Psoas muscle (tissue), 8 donors: ENCODE data around the gene HOXC6. TPM values are rescaled to one million over a fixed set of nuclear protein-coding genes. Genes with fewer than 3 reads are reported as not detected.

ENCODE experiments used
- ATAC-seq, 4 donors: fragments of 200-7000 bp; cut with Tn5 transposase; one replicate each; pipeline ENCODE4 v1.9.1; 2020; ENCODE audit warnings: moderate library complexity in 3 of 4, mild to moderate bottlenecking in 2 of 4
- DNase-seq, 2 donors: peaks; one replicate each; pipeline ENCODE4 v3.0.0-alpha.2; 2020
- H3K27ac ChIP-seq: fragments of 200-600 bp; one replicate; pipeline ENCODE4 v1.8.0; 2022
- H3K27me3 ChIP-seq, 3 donors: fragments of 200-600 bp in 1 of 3; one replicate each; pipeline versions ENCODE4 v1.6.1 to v1.8.0; 2013 to 2022; ENCODE audit warnings: low read length in 2 of 3, mild to moderate bottlenecking in 2 of 3, moderate library complexity in 1 of 3; ENCODE audit not compliant: insufficient read depth in 3 of 3
- H3K36me3 ChIP-seq, 2 donors: fragments of 200-600 bp in 1 of 2; one replicate each; pipeline versions ENCODE4 v1.6.1 to v1.8.0; 2013 to 2022; ENCODE audit warnings: low read depth in 1 of 2, mild to moderate bottlenecking in 1 of 2, moderate library complexity in 1 of 2; ENCODE audit not compliant: insufficient read depth in 1 of 2
- H3K4me1 ChIP-seq: fragments of 200-600 bp; one replicate; pipeline ENCODE4 v1.8.0; 2022
- H3K4me3 ChIP-seq: fragments of 200-600 bp; one replicate; pipeline ENCODE4 v1.8.0; 2022; ENCODE audit warnings: mild to moderate bottlenecking
- H3K9me3 ChIP-seq: fragments of 200-600 bp; one replicate; pipeline ENCODE4 v1.8.0; 2022
- CTCF ChIP-seq: fragments of 200-600 bp; IDR thresholded peaks from one replicate; pipeline ENCODE4 v1.8.0; 2022; ENCODE audit warnings: antibody characterized with exemption
- WGBS, 3 donors: extraction: QIAGEN DNeasy Blood & Tissue Kit; methylation state at CpG; one replicate each; pipeline versions ENCODE4 v1.1.6 to v1.1.7; 2013; 5-methylcytosine and 5-hydroxymethylcytosine counted together
- intact Hi-C, 2 donors: fragments of 100-400 bp; cut with DNase I; formaldehyde crosslinking; loops; one replicate each; pipeline versions ENCODE4 v1.11.0 to v1.14.2; 2022
- polyA plus RNA-seq, 3 donors: library from polyadenylated mRNA; stranded (reverse); fragments of 200-250 nt; gene quantifications; one replicate each; pipeline ENCODE4 v1.2.3, GENCODE V29; 2013
- total RNA-seq, 4 donors: library from RNA; stranded (reverse); fragmentation: NEBNext Ultra II Directional in 2 of 4; extraction: Animal tissue kit (Norgen Biotek cat#: 25700) in 2 of 4; gene quantifications; one replicate each; pipeline versions ENCODE4 v1.2.1 to v1.2.4, GENCODE V29; 2021 to 2023
- donor health status: healthy with polysubstance abuse.
- donor health status: DM: no; HTN: no; CAD: no; lungs with moderate emphysema.
- donor health status: Bipolar disorder and iron deficiency.
- donor health status: healthy.
- donor health status: DM: yes; HTN: yes; CAD: no.
- donor health status: DM: no; HTN: no; CAD: no.
- donor health status: DM: no; HTN: no; CAD: no.
- donor health status: DM: yes; HTN: yes; CAD: no.

HOXC6 gene
- total and polyA plus RNA-seq, 7 donors, result 2.2 to 23.6 (median 7.6) TPM

GRCh38 chr12:53983950-53984572, 44.2 kb upstream of the HOXC6 start:
- WGBS, 3 donors, result 4 to 7% (median 5%) methylated on average over 29 to 30 of the region's 30 CpGs
- Histone ChIP-seq H3K9me3 (no peaks in the 10 kb centered on the region), H3K36me3 (no peaks in the 10 kb centered on the region), H3K27me3 (peaks cover 0 to 3% (median 2%) of the 10 kb centered on the region in 3 donors), H3K4me1 (peaks cover 14% of the 10 kb centered on the region), H3K4me3 (peak overlapping the region; percentile 79), H3K27ac (peak overlapping the region; percentile 95)
- peak in 1 of 2 donors; percentile 69 for DNase-seq
- no peak for TF ChIP-seq CTCF
- intact Hi-C loops, result loop anchor here (1.0 to 10.0 kb wide), 4 partner anchors 13 to 391 kb away; no protein-coding TSS in a partner anchor
- ATAC-seq, result peak in 1 of 4 donors; percentile 20

- Histone ChIP-seq H3K27ac (peak within 1 kb of the TSS; percentile 95), H3K27me3 (peaks cover 0 to 3% (median 0%) of the 10 kb centered on the region in 3 donors), H3K4me1 (peaks cover 19% of the 10 kb centered on the region), H3K36me3 (no peaks in the 10 kb centered on the region), H3K9me3 (no peaks in the 10 kb centered on the region), H3K4me3 (peak within 1 kb of the TSS; percentile 79)
- 1% methylated on average over 51 to 55 of the region's 55 CpGs for WGBS, 3 donors
- intact Hi-C loops, result loop anchor here (2.0 to 10.0 kb wide), 3 partner anchors 230 to 390 kb away; no protein-coding TSS in a partner anchor
- DNase-seq, result peak; percentile 94 to 98
- ATAC-seq, result peak; percentile 71 to 94 (median 82)
- TF ChIP-seq CTCF, result peak; percentile 71
Measured at GRCh38 chr12:53984901-53985691, 43.1 kb upstream of the HOXC6 start, which contains the start of gene HOXC10. TSS of gene HOXC10 (plus strand) at chr12:53985146. CDS start at chr12:53985260, 114 bp downstream.

- no peak for ATAC-seq
- WGBS, 3 donors, result 1% methylated on average over 20 to 21 of the region's 21 CpGs
- Histone ChIP-seq H3K27ac (peak overlapping the region; percentile 95), H3K36me3 (no peaks in the 10 kb centered on the region), H3K27me3 (peaks cover 0 to 3% (median 0%) of the 10 kb centered on the region in 3 donors), H3K9me3 (no peaks in the 10 kb centered on the region), H3K4me1 (peaks cover 25% of the 10 kb centered on the region), H3K4me3 (peak overlapping the region; percentile 79)
- DNase-seq, result no peak
- intact Hi-C loops, result loop anchor here (2.0 to 10.0 kb wide), 3 partner anchors 229 to 389 kb away; no protein-coding TSS in a partner anchor
- no peak for TF ChIP-seq CTCF
Measured at GRCh38 chr12:53985692-53985993, 42.6 kb upstream of the HOXC6 start.

- H3K4me3 ChIP-seq, result peak overlapping the region; percentile 79
- ATAC-seq, result peak; percentile 45 to 65 (median 47)
Measured at GRCh38 chr12:53985994-53986685, 42.1 kb upstream of the HOXC6 start.

More at GRCh38 chr12:53985994-53986685, 42.1 kb upstream of the HOXC6 start:
- Histone ChIP-seq H3K27me3 (peaks cover 0 to 5% (median 0%) of the 10 kb centered on the region in 3 donors), H3K9me3 (no peaks in the 10 kb centered on the region), H3K27ac (peak overlapping the region; percentile 95), H3K4me1 (peaks cover 28% of the 10 kb centered on the region), H3K36me3 (no peaks in the 10 kb centered on the region)
- WGBS, 3 donors, result 1 to 3% (median 1%) methylated on average over 29 to 50 of the region's 50 CpGs
- TF ChIP-seq CTCF, result no peak
- intact Hi-C loops, result loop anchor here (2.0 to 10.0 kb wide), 4 partner anchors 219 to 389 kb away; no protein-coding TSS in a partner anchor
- peak in 1 of 2 donors; percentile 79 for DNase-seq
